ENCODE results near the gene TUBB4A. TPM values are rescaled to one million over a fixed set of nuclear protein-coding genes. Genes with fewer than 3 reads are reported as not detected.

Gene TUBB4A
- total RNA-seq, 1 experiment from 2014 or later, result 20.3 TPM

DNA sequence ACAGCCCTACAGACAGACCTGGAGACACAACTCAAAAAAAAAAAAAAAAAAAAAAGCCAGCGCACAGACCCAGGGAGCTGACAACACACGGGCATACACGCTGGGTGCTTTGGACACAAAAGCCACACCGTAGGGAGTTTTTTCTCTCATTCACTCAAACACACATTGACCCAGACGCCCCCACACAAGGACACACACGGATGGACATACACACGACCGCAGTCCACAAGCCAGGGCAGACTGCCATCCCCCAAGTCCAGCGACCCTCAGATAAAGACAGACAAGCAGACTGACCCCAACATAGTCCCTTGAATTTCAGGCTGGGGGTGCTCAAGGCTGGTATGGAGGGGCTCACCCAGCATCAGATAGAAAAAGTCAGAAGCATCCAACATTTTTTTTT, 12.0 kb upstream of the TUBB4A start:
- H3K23me2 ChIP-seq (ENCODE audit: insufficient read length, low read depth, low read length, poor library complexity, severe bottlenecking), result peaks cover 8% of the 10 kb centered on the region
- no peak for DNase-seq
- no peak overlapping the region for H3K4ac ChIP-seq (ENCODE audit: low read depth, low read length)
- no peak overlapping the region for H3K4me2 ChIP-seq (ENCODE audit: insufficient read depth, insufficient read length, low read length)
- H3K27me3 Mint-ChIP-seq (ENCODE audit: low read depth), result peaks cover 9% of the 10 kb centered on the region; the same call in 1 of the 2 replicates
- TF ChIP-seq, protein P1, sequence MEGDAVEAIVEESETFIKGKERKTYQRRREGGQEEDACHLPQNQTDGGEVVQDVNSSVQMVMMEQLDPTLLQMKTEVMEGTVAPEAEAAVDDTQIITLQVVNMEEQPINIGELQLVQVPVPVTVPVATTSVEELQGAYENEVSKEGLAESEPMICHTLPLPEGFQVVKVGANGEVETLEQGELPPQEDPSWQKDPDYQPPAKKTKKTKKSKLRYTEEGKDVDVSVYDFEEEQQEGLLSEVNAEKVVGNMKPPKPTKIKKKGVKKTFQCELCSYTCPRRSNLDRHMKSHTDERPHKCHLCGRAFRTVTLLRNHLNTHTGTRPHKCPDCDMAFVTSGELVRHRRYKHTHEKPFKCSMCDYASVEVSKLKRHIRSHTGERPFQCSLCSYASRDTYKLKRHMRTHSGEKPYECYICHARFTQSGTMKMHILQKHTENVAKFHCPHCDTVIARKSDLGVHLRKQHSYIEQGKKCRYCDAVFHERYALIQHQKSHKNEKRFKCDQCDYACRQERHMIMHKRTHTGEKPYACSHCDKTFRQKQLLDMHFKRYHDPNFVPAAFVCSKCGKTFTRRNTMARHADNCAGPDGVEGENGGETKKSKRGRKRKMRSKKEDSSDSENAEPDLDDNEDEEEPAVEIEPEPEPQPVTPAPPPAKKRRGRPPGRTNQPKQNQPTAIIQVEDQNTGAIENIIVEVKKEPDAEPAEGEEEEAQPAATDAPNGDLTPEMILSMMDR (conservative IDR thresholded peaks at IDR 0.05), result no peak
- no peak overlapping the region for H3K4me3 Mint-ChIP-seq
- H2BK15ac ChIP-seq (ENCODE audit: low read depth, low read length), result no peak overlapping the region
- H2AK5ac ChIP-seq (ENCODE audit: insufficient read length, low read length), result no peak overlapping the region
- H3T11ph ChIP-seq (ENCODE audit: low read length), result no peak overlapping the region
- no peaks in the 10 kb centered on the region for H3K79me1 ChIP-seq (ENCODE audit: insufficient read depth, low read depth, low read length, poor library complexity, severe bottlenecking)
- no peak overlapping the region for H3K14ac ChIP-seq (ENCODE audit: insufficient read depth, low read length)
- H2BK120ac ChIP-seq (ENCODE audit: low read depth, low read length, poor library complexity, severe bottlenecking), result no peak overlapping the region
- H3K23ac ChIP-seq (ENCODE audit: insufficient read length, low read depth, low read length), result no peak overlapping the region
- no peaks in the 10 kb centered on the region; a peak in 1 of 7 replicates for H3K36me3 Mint-ChIP-seq (ENCODE audit: insufficient read depth in 1 of 3, low read depth in 3 of 3)
- H3K27me3 ChIP-seq (ENCODE audit: insufficient read depth, low read length), result no peaks in the 10 kb centered on the region
- H3K9me3 ChIP-seq (ENCODE audit: control insufficient read depth, low read depth, low read length), result no peaks in the 10 kb centered on the region
- H2BK5ac ChIP-seq (ENCODE audit: insufficient read length, low read length), result no peak overlapping the region
- H4K5ac ChIP-seq (ENCODE audit: insufficient read length, low read depth, low read length), result no peak overlapping the region
- H3K56ac ChIP-seq (ENCODE audit: insufficient read length, low read depth, low read length), result no peak overlapping the region
- no peak overlapping the region for H2AFZ ChIP-seq (ENCODE audit: low read length)
- peaks cover 8 to 23% of the 10 kb centered on the region in 2 experiments for H3K4me1 Mint-ChIP-seq
- peak overlapping the region in 2 of 3 experiments; percentile 5 to 6; a peak in 2 of 7 replicates for H3K27ac Mint-ChIP-seq
- H3K9ac ChIP-seq (ENCODE audit: extremely low read depth, insufficient read length, low read length), result no peak overlapping the region
- no peak overlapping the region for H2BK20ac ChIP-seq (ENCODE audit: low read depth, low read length, poor library complexity, severe bottlenecking)
- H2BK12ac ChIP-seq (ENCODE audit: insufficient read length, low read depth, low read length), result no peak overlapping the region
- no peaks in the 10 kb centered on the region for H4K20me1 ChIP-seq (ENCODE audit: control insufficient read depth, insufficient read depth, insufficient read length)
- H3K18ac ChIP-seq (ENCODE audit: insufficient read length, low read depth, low read length), result no peak overlapping the region
- WGBS (ENCODE audit: extremely low coverage, insufficient read length, low lambda C conversion rate), result no CpG with 5 or more reads among the region's 9 CpGs
- no peaks in the 10 kb centered on the region; a peak in 2 of 5 replicates for H3K9me3 Mint-ChIP-seq
- no peaks in the 10 kb centered on the region for H3K79me2 ChIP-seq (ENCODE audit: insufficient read depth, low read length)
- H3K4me1 ChIP-seq (ENCODE audit: insufficient read depth, low read length), result peaks cover 4% of the 10 kb centered on the region; the same call in 1 of the 2 replicates
- H4K8ac ChIP-seq (replicated peaks; ENCODE audit: insufficient read length, low read depth, low read length), result no peak overlapping the region
- no peak overlapping the region for H3K27ac ChIP-seq (ENCODE audit: insufficient read length, low read depth, low read length)
- H4K91ac ChIP-seq (ENCODE audit: insufficient read length, low read depth, low read length), result no peak overlapping the region

All from H9 (cell line).